Endodermal cell (in vitro differentiated cells): ENCODE measurements around the gene CNRIP1. TPM values are rescaled to one million over a fixed set of nuclear protein-coding genes. Genes with fewer than 3 reads are reported as not detected.

Experiments
- DNase-seq: peaks from one replicate; pipeline ENCODE4 v3.0.0-alpha.2; 2017
- H3K27ac ChIP-seq: 2 replicates; pipeline ENCODE4 v1.5.1; 2013; ENCODE audit warnings: mild to moderate bottlenecking, low read depth, low read length, moderate library complexity
- H3K27me3 ChIP-seq: 2 replicates; pipeline ENCODE4 v1.6.1; 2013; ENCODE audit warnings: mild to moderate bottlenecking, low read length, moderate library complexity; ENCODE audit not compliant: insufficient read depth, control insufficient read depth, poor library complexity, severe bottlenecking
- H3K36me3 ChIP-seq: 2 replicates; pipeline ENCODE4 v1.7.0; 2013; ENCODE audit warnings: mild to moderate bottlenecking, low read length, moderate library complexity; ENCODE audit not compliant: control insufficient read depth, insufficient read depth
- H3K4me1 ChIP-seq: one replicate; pipeline ENCODE4 v1.7.0; 2013; ENCODE audit warnings: low read length; ENCODE audit not compliant: control insufficient read depth, insufficient read depth
- H3K4me3 ChIP-seq: 2 replicates; pipeline ENCODE4 v1.5.1; 2013; ENCODE audit warnings: mild to moderate bottlenecking, low read length, moderate library complexity
- H3K9ac ChIP-seq: 2 replicates; pipeline ENCODE4 v1.6.1; 2013; ENCODE audit warnings: mild to moderate bottlenecking, low read length, moderate library complexity; ENCODE audit not compliant: poor library complexity, severe bottlenecking; ENCODE audit errors: extremely low read depth
- H3K9me3 ChIP-seq: 2 replicates; pipeline ENCODE4 v1.6.1; 2013; ENCODE audit warnings: mild to moderate bottlenecking, low read length, moderate library complexity; ENCODE audit not compliant: control insufficient read depth
- H3K27ac Mint-ChIP-seq: 2 replicates; pipeline ENCODE4 v1.8.0; 2020; ENCODE audit warnings: mixed read lengths
- H3K27me3 Mint-ChIP-seq: 2 replicates; pipeline ENCODE4 v1.8.0; 2021; ENCODE audit warnings: mild to moderate bottlenecking, mixed read lengths; ENCODE audit not compliant: insufficient read depth
- H3K36me3 Mint-ChIP-seq: 2 replicates; pipeline ENCODE4 v1.8.0; 2020; ENCODE audit warnings: low read depth, mixed read lengths
- H3K4me1 Mint-ChIP-seq: 2 replicates; pipeline ENCODE4 v1.8.0; 2020; ENCODE audit warnings: mixed read lengths
- H3K4me3 Mint-ChIP-seq: 2 replicates; pipeline ENCODE4 v1.8.0; 2020; ENCODE audit warnings: mild to moderate bottlenecking, moderate library complexity, mixed read lengths
- H3K9me3 Mint-ChIP-seq: 2 replicates; pipeline ENCODE4 v1.8.0; 2020; ENCODE audit warnings: mild to moderate bottlenecking, mixed read lengths
- WGBS, 2 experiments: methylation state at CpG; one replicate each; pipeline versions ENCODE4 v1.1.5 to v1.1.7; 2013; ENCODE audit warnings: missing lambda C conversion rate in 2 of 2, mixed read lengths in 1 of 2; ENCODE audit not compliant: insufficient coverage in 1 of 2, insufficient read length in 1 of 2; 5-methylcytosine and 5-hydroxymethylcytosine counted together
- total RNA-seq, 2 donors: library from RNA; stranded (reverse); fragmentation: NEBNext Ultra II Directional in 1 of 2; extraction: Animal tissue kit (Norgen Biotek cat#: 25700) in 1 of 2; gene quantifications; 2 replicates in 1 of 2; 3 replicates in 1 of 2; pipeline ENCODE4 v1.2.1, GENCODE V29; 2021
- TF ChIP-seq, protein P1 (sequence below): fragments of 200-600 bp; sonication (generic); conservative IDR thresholded peaks from 2 replicates; pipeline ENCODE4 v1.5.0; 2021; ENCODE audit warnings: antibody characterized with exemption, mild to moderate bottlenecking

Gene CNRIP1
- total RNA-seq, 2 donors from 2014 or later = 0.57 TPM; not detected in 1

DNA sequence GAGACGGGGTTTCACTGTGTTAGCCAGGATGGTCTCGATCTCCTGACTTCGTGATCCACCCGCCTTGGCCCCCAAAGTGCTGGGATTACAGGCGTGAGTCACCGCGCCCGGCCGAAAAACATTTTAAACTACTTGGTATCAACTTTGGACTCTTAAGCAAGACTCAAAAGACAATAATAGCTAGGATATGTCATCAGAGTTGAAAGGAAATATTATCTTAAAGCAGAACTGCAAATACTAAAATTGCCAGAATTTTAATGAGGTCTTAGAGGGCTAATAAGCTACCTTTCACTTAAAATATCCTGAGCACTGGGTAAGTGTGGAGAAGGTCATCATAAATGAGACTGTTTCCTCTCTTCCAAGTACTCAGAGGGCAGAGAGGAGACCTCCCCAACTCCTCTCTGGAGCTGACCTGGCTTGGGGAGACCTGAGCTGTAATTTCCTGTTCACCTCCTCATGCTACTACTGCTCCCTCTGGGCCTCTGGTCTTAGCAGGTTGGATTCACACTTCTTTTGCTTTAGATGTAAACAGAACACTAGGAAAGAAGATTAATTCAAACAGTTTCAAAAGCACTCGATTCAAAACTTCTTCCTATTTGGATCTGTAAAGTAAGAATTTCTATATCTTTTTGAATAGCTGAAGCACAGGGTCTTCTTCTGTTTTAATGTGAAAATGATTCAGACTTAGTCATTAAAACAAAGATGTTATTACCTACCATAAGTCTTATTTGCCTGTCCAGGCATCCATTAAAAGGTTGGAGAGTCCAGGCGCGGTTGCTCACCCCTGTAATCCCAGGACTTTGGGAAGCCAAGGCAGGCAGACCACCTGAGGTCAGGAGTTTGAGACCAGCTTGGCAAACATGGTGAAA lies 16.5 kb downstream of the CNRIP1 start:
- Histone ChIP-seq H3K4me3 (no peak overlapping the region), H3K9me3 (no peaks in the 10 kb centered on the region), H3K4me1 (no peaks in the 10 kb centered on the region), H3K9ac (no peak overlapping the region), H3K27me3 (no peaks in the 10 kb centered on the region), H3K27ac (no peak overlapping the region), H3K36me3 (no peaks in the 10 kb centered on the region)
- Mint-ChIP-seq H3K4me1 (no peaks in the 10 kb centered on the region), H3K4me3 (no peak overlapping the region), H3K27me3 (no peaks in the 10 kb centered on the region), H3K27ac (no peak overlapping the region), H3K36me3 (no peaks in the 10 kb centered on the region), H3K9me3 (no peaks in the 10 kb centered on the region)
- no peak for DNase-seq
- WGBS, 2 experiments = 86 to 91% methylated on average over 10 to 11 of the region's 12 CpGs
- TF ChIP-seq, protein P1, sequence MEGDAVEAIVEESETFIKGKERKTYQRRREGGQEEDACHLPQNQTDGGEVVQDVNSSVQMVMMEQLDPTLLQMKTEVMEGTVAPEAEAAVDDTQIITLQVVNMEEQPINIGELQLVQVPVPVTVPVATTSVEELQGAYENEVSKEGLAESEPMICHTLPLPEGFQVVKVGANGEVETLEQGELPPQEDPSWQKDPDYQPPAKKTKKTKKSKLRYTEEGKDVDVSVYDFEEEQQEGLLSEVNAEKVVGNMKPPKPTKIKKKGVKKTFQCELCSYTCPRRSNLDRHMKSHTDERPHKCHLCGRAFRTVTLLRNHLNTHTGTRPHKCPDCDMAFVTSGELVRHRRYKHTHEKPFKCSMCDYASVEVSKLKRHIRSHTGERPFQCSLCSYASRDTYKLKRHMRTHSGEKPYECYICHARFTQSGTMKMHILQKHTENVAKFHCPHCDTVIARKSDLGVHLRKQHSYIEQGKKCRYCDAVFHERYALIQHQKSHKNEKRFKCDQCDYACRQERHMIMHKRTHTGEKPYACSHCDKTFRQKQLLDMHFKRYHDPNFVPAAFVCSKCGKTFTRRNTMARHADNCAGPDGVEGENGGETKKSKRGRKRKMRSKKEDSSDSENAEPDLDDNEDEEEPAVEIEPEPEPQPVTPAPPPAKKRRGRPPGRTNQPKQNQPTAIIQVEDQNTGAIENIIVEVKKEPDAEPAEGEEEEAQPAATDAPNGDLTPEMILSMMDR = no peak

DNA sequence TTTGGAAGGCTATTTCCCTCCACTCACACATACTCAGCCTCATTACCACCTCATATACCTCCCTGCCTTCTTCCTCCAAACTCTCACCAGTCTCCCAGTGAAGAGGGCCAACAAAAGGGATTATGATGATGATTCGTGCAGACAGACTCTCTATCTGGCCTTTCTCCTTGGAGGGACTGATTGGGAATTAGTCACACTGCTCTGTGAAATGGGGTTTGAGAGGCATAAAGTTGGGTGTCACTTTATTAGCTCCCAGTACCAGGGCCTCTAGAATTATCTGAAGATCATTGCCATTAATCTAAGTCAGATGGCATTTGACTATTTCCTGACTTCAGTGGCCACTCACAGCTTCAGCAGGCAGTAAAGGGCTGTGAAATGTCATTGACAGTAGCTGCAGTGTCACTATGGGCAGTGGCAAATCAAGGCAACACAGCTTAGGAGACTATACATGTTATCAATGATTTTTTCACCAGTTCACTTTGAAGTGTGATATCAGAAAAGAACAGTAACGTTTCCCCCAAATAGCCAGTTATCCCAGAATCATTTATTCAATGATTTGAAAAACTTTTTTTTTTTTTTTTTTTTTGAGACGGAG lies 17.4 kb downstream of the CNRIP1 start:
- Histone ChIP-seq H3K36me3 (no peaks in the 10 kb centered on the region), H3K4me1 (no peaks in the 10 kb centered on the region), H3K27me3 (no peaks in the 10 kb centered on the region), H3K27ac (no peak overlapping the region), H3K9me3 (no peaks in the 10 kb centered on the region), H3K9ac (no peak overlapping the region), H3K4me3 (no peak overlapping the region)
- no peaks in the 10 kb centered on the region for H3K9me3 Mint-ChIP-seq
- no peaks in the 10 kb centered on the region for H3K27me3 Mint-ChIP-seq
- WGBS, 2 experiments = 67% methylated on average over 2 of the region's 3 CpGs; no CpG with 5 or more reads in 1 of the 2 experiments
- no peak overlapping the region for H3K4me3 Mint-ChIP-seq
- peak; percentile 56 for DNase-seq
- TF ChIP-seq, protein P1 = no peak
- H3K4me1 Mint-ChIP-seq = no peaks in the 10 kb centered on the region
- no peak overlapping the region for H3K27ac Mint-ChIP-seq
- H3K36me3 Mint-ChIP-seq = no peaks in the 10 kb centered on the region

DNA sequence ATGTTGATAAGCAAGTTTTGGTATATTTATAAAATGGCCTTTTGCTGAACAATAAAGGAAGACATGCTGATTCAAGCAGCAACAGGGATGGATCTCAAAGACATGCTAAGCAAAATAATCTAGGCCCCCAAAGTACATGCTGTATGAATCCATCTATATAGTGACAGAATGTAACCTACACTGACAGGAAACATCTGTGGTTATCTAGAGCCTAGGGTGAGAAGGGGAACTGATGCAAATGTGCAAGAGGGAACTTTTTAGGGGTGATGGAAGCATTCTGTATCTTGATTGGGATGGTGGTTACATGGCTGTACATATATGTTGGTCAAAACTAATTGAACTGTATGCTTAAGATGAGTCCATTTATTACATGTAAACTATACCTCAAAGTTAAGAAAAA lies 24.2 kb downstream of the CNRIP1 start:
- Mint-ChIP-seq H3K27me3 (no peaks in the 10 kb centered on the region), H3K9me3 (no peaks in the 10 kb centered on the region), H3K4me3 (no peak overlapping the region), H3K4me1 (no peaks in the 10 kb centered on the region), H3K36me3 (no peaks in the 10 kb centered on the region), H3K27ac (no peak overlapping the region)
- Histone ChIP-seq H3K4me3 (no peak overlapping the region), H3K9me3 (no peaks in the 10 kb centered on the region), H3K9ac (no peak overlapping the region), H3K27ac (no peak overlapping the region), H3K27me3 (no peaks in the 10 kb centered on the region), H3K4me1 (no peaks in the 10 kb centered on the region), H3K36me3 (no peaks in the 10 kb centered on the region)
- DNase-seq = no peak
- TF ChIP-seq, protein P1 = no peak
